Activated naive CD4-positive, alpha-beta T cell treated with Interleukin-2 at 50 U/mL for 16 hours (primary cell): Measurements from ENCODE around the gene SETBP1.
A peak's percentile ranks its signal among the peaks of the same experiment; 100 is the strongest.

Experiments
- DNase-seq: peaks from one replicate; pipeline ENCODE4 v3.0.0-alpha.2; 2020

The SETBP1 gene

DNA sequence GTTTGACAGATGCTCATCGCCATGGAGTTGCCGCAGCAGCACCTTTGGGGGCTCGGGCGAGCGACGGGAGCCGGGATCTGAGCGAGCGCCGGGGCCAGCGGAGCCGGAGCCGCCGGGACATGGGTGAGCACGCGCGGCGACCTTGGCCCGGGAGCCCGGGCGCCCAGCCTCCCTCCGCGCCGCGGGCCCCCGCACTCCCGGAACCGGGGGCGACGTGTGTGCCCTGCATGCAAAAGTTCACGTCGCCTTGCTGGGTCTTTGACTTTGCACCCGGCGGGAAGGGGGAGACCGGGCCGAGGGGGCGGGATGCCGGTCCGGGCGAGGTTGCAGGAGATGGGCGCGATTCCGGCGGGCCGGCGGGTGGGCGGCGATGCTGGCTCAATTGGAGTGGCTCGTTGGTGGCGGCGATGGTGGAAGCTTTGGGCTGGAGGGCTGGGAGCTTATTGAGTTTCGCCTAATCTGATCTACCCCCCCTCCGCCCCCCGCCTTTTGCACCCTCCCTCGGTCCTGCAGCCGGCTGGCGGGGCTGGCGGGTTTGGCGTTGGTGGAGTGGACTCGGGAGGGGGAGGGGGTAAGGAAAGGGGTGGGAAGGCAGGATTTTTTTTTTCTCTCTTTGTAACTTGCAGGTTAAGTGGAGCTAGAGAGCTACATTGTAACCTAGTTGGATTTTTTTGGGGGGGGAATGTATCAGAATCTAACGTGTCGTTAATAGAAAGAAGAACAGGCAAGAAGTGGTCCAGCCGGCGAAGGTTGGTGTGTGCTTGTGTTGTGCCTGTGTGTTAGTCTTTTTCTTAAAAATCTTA is at the start of gene SETBP1:
Gene SETBP1, plus strand, starts transcription at position 616 of the 803 bp plus-strand sequence. CDS start 20,459 bp downstream, outside the sequence.
- peak; percentile 36 for DNase-seq

DNA sequence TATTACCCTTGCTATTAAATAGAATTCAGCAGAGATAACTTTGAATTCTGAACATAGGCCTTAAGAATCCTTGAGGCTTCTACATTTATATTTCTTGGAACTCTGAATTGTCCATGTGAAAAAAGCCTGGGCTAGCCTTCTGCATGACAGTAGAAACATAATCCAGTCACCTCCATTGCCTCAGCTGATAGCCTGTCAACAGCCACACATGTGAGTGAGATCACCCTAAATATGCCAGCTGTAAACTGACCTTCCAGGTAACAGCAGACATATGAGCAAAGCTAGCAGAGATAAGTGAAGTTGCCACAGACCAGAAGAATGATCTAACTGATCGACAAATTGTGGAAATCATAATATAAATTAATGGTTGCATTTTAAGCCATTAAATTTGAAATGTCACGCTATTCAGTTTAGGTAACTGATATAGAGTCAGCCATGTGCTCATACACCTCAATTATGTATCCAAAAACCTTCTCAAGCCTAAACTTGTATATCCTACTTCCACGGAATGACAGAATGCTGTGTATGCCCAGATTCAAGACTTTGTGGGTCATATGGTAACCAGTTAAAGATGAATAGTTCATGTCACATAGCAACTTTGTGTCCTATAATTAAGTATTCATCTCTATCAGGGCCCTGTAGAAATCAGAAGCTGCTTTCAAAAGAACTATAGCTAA is 48.1 kb upstream of the SETBP1 start:
- DNase-seq = no peak

DNA sequence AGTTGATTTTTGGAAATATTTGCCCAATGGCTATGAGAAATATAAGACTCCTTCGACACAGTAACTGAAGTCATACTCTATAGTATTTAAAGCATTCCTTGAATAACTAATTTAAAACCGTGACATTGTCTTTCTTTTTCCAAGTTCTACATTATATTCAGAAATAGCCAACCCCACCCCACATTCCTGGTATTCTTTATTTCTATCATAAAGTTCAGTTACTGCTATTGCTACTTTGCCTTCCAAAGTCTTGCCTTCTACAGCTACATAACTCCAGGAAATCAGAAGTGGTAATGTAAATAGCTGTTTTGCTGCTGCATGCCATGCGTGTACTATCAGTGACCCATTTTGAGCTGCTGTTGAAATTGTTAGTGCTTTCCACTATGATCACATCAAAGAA is 45.1 kb upstream of the SETBP1 start:
- no peak for DNase-seq

DNA sequence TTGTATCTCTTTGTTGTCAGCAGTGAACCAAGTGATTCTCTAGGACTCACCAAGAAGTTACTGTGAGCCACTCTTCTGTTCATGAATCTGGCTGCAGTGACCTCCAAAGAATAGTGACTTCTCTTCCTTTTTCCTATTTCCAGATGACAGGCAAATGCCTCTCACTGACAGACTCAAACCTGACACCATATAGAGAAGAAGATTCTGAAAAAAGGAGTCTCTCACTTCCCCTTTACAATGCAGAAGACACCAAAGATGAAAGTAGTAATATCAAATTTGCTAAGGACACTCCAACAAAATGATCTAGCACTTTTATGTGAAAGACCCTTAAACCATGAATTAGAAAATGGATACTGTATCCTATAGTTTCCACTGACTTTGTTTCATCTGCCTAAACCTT is 44.4 kb upstream of the SETBP1 start:
- no peak for DNase-seq

DNA sequence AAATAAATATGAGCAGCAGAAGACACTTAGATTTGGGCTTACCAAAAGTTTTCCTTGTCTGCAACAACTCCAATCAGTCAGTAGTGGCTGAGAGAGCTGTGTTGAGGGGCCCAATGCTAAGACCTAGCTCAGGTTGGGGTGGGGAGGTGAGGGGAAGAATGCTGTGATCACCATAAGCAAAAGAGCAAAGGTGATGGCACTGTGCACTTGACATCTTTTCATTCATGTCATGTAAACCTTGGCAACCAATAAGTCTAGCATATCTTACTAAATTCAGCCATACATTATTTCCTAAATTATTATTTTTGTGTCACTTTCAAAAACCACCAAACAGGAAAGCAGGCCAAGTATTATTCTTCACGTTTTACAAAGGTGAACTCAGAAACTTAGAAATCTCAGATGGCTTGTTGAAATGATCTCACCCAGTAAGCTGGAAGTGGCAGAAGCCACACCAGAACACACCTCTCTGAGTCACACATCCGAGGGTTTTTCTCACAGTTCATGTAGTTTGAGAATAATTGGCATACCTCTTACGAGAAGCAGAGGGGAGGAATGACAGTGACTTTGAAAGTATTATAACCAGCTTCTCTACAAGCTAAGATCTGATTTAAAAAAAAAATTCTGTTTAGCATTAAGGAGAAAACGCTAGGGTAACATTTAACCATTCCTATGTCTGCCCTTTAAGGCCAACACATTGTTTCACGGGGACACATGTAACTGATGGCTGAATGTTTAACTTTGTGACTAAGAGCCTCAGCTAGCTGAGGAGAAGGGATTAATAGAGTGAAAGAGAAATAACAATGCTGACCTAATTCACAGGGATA is 43.3 kb upstream of the SETBP1 start:
- DNase-seq = no peak

DNA sequence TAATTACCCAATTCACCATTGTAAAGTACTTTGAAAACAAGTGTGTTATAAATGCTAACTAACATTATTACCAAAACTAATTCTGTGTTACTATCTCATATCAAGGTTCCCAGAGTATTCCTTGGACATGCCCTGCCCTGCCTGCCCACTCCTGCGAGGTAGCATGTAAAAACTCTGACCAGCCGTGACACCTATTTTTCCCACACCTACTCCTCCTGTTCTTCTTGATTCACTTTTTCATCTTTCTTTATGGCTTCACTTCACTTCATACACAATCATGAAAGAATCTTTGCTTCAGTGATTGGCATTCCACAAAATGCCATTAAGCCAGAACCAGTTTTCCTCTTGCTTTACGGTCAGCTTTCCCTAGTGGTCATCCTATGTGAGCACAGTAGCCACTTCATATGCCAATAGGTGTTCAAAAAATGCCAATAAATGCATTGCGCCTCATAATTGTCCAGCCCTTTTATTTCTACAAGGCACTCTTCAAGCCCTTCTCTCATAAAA is 42.6 kb upstream of the SETBP1 start:
- DNase-seq = no peak

DNA sequence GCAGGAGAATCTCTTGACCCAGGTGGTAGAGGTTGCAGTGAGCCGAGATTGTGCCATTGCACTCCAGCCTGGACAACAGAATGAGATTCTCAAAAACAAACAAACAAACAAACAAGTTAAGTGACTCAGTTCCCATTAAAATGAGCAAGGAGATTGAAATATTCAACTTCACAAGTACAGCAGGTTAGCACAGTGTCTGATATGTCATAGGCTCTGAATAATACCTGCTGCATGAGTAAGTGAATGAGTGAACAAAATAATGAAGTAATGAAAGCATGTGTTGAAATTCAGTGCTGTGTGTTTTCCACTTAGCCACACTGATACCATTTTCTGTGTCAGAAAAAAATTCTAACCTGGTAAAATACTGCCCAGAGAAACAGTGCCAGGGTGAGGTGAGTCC is 41.9 kb upstream of the SETBP1 start:
- no peak for DNase-seq

DNA sequence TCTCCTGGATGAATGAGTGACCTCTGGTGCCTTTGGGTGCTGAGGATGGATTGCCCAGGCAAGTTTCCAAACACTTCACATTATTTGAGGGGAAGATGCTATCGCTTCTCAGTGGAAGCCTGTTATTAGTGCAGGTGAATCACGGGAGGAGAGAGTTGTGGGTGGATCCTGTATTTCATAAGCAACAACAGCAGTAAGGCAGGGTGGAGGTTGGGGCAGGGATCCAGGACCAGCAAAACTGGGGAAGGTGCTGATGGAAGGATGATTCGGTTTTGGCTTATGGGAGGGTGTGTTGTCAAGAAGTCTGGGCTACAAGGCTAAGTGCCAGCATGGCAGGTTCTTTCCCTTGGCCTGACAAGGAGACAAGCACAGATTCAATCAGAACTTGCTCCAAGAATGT is 37.7 kb upstream of the SETBP1 start:
- no peak for DNase-seq

DNA sequence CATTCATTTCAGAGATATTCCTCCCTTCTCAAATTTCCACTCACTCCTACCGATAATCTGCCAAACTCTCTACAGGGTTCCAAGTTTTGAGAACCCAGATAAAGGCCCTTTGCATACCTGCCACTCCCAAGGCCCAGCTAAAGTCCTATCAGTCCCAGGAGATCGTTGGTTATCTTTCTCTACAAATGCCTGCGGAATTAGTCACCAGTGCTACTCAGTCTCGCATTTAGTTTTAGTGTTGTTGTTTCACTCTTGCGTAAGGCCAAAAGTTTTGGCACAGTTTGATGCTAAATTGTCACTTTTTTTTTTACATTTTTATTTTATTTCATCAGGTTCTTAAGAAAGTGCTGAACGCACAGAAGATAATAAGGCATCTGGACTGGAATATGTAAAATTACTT is 29.2 kb upstream of the SETBP1 start:
- no peak for DNase-seq

DNA sequence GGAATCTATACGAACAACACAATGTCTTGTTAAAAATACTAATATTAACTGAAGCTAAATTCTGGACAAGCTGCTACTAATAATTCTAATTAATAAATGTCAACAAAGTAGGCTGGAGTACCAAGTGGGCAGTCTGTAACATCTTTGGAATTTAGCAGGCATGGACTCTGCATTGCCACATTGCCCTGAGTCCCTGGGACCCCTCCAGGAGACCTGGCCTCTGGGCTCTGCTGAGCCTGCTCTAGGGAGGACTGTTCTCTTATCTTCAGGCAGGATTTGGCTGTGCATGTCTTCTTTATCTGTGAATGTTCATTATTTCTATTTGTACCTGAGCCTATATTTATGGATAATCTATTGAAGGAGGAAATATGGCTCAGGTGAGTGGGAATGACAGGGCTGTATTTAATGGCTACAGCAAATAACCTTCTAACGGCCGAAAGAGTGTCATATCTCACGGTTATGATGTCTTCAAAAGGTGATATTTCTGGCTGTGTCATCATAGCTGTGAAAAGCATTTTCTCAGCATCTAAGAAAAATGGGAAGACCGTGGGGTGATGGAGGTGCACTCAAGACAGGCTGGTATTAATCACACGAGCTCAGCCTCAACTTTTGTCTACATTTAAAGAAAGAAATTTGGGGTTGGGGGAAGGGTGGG is 28.6 kb upstream of the SETBP1 start:
- no peak for DNase-seq

DNA sequence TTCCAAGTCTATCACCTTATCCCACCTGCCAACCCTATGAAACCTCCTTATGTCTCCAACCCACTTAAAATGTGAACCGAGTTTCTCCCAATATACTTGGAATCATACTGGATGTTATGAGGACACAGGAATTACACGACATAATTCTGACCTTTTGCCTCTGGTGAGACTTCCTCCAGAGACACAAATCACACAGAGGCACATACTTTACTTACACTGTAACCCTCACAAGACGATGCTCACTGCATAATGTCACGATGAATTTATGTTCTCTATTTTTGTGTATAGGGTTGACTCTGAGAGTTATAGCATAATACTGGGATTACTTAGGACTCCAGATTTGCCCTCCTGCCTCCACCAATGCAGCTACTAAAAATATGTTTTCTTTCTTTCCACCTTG is 28.0 kb upstream of the SETBP1 start:
- DNase-seq = no peak

DNA sequence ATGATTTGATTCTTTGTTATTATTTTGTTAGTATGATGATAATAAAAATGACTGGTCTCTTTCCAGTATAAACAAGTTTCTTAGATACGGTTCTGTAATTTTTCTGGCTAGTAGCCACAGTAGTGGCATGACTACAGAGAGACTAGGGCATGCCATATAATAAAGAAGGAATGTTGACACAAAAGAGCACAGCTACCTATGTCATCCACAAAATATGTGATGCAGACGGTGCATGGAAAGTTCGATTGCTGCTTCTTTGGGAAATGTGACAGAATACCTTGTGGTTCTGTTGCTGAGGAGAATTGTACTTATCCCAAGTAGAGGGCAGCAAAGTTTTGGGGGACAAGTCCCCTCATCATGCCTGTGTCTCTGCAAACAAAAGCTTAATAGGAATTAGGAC is 26.1 kb upstream of the SETBP1 start:
- DNase-seq = no peak

DNA sequence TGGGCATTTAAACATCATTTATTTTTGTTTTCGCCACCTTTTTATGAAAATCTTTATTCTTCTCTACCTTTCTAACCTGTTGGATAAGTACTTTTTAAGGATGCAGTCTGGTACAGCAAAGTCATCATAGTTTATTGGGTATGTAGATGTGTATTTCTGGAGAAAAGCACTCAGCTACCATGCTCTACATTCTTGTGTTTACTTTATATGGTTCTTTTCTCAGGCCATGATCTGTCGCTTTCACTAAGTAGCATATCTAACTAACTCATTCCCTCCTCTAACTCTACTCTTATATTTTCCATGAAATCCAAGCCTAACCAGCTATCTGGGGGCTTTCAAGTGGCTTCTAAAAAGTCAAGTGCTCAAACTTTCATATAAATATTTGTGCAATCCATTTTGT is 25.3 kb upstream of the SETBP1 start:
- no peak for DNase-seq

DNA sequence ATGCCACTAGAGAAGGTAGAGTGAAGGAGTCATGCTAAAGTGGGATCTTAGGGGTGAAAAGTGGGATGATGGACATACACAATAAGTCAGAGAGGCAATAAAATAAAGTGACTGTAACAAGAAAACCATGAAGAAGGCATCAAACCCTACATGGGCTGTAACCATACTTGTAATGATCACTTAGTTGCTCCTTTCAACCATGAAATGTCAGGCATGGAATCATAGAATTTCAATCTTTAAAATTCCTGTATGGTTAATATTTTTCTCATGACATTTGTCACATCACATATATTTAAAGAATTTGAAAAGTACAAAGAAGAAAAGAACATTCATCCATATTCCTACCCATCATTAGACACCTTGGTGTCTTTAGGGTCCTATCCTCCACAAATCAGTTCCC is 20.9 kb upstream of the SETBP1 start:
- DNase-seq = no peak

DNA sequence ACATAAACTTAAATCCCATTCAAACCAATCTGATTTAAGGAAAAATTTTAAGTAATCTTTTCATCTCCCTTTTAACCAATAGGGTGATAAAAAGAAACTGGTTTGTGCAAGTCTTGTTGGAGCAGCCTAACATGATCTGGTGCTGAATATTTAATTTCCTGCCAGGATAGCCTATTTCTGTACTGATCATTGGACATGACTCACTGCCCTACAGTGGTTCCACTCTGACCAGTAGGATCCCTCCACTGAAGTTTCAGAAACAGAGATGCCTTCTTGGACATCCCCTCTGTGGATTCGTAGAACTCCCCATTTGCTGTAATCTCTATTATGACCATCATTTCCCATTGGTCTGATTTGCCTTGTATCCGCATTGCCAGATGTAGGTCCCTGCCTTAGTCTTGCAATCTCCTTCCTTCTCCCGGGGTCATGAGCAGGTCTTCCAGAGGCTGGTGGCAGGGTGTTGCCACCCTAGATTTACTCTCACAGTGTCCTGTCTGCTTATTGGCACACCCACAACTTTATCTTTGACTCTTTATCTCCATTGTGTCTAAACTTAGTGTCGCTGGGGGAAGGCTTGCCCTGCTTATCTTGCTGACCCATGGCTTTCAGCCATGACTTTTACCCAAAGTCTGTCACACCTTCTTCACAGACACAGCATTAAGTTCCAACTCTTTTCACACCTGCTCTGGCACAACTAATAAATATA is 12.3 kb upstream of the SETBP1 start:
- DNase-seq = no peak

DNA sequence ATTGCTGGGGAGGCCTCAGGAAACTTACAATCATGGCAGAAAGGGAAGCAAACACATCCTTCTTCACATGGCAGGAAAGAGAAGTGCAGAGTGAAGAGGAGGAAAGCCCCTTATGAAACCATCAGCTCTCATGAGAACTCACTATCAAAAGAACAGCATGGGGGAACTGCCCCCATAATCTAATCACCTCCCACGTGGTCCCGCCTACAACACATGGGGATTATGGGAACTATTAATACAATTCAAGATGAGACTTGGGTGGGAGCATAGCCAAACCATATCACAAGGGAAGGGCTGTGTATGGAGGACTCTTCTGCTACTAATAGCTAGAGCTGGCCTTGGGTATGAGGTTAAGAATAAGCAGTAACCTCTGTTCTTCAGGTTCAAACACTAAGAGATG is 8.8 kb upstream of the SETBP1 start:
- DNase-seq = no peak

DNA sequence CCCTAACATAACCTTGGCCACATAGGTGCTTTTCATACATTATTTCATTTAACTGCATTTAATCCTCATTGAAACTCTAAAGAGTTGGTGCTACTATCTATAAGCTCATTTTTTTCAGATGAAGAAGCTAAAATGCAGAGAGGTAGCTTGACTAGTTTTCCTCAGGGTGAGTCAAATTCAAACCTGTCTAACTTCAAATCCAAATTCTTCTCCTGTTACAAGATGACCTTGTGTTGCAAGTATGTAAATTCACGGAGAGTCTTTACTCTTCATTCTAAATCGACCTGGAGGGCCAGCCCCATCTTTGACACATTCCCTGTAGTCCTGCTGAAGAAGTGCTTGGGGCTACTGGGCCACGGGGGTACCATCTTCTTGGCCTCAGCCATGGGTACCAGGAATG is 8.2 kb upstream of the SETBP1 start:
- DNase-seq = no peak

DNA sequence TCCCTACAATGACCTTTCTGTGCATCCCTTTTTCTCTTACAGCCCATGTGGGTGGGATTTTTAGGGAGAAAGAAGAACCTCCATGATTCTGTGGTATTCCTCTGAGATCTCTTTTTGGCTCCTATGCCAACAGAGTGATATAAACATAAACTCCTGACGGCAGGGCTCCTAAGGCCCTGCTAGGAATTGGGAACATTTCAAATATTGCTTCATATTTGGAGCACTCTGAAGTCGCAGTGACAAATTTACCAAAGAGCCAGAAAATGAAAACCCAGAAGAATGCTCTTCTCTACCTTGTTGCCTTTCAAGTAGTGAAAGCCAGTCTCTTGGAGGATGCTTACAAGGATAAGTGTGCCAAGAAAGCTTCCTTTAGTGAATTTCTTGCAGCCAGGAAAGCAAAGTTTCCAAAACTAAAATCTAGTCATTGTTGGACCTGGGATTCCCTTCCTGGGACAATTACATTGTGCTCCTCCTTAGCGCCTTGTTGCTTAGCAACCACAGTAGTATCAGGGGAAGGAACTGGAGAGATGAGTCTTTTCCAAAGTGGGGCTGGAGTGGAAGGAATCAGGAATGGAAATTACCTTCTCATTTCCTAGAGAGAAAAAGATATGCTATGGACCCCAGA is 7.3 kb upstream of the SETBP1 start:
- DNase-seq = no peak

DNA sequence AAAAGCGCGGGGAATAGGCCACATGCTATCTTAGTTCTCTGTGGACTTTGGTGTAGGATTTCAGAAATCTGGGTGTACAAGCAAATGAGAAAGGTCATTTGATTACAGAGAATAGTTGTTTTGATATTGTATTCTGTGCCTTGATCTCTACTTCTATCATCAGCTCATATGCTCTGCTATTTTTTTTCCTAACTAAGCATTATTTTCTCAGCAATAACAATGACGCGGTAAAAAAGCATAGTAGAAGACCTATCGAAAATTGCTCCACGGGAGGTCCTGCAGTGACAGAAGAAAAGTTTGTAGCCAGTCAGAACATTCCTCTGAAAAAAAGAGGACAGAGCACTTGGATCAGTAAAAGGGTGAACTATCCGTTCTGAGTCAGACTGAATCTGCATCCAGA is 2.8 kb upstream of the SETBP1 start:
- no peak for DNase-seq

DNA sequence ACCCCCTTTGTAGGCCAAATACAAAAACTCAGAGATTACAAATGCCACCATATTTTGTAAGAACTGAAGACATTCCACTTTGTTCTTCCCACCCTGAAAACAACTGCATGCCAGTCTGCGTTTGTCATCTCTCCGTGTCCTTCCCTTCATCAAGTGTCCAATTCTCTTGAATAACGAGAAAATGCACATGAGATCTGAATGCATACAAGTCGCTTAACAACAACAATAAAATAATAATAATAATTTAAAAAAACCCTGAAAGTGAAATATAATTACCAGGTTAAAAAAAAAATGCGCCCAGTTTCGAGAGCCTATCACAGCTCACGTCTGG is 2.0 kb upstream of the SETBP1 start:
- no peak for DNase-seq

DNA sequence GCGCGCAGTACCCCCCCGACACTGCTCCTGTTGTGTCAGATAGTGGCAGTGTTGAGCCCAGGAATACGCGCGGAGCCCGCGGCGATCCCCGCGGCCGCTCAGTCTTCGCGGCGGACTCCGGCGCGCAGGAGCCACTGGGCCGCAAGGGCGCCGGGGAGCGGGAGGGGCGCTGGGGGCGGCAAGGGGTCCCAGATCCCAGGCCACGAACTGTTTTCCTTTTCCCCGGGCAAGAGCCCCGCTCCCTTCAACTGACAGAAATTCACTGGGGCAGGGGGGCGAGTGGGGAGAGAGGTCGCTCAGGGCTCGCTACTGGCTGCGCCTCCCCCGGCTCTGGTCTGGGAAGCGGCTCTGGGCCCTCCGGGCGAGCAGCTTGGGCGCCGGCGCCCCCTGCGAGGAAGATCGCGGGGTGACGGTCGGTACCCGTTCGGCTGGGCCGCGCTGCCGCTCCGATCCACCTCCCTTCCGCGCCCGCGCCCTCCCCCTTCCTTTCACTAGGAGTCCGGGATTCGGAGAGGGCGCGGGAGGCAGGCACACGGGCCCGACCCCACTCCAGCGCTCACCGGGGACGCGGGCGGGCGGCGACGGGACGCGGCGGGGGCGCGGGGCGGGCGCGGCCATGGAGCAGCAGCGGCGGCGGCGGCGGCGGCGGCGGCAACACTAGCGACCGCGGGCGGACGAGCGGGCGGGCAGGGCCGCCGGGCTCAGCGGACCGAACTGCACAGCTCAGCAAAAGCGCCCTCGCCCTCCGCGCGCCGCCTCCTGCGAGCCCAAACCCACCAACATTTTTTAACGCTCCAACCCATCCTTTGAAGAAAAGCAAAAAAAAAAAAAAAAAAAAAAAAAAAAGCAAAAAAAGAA is 1.4 kb upstream of the SETBP1 start:
- peak; percentile 78 for DNase-seq
